NCI-H1436 (cell line): ENCODE data around the gene FMN1.
A peak's percentile ranks its signal among the peaks of the same experiment; 100 is the strongest.

Experiments used
- DNase-seq: peaks from one replicate; lab custom pipeline; 2025; lab: John Stamatoyannopoulos, UW

The FMN1 gene

GRCh38 chr15:32879980-32880379 lies 314.5 kb downstream of the FMN1 start:
- no peak for DNase-seq

DNA sequence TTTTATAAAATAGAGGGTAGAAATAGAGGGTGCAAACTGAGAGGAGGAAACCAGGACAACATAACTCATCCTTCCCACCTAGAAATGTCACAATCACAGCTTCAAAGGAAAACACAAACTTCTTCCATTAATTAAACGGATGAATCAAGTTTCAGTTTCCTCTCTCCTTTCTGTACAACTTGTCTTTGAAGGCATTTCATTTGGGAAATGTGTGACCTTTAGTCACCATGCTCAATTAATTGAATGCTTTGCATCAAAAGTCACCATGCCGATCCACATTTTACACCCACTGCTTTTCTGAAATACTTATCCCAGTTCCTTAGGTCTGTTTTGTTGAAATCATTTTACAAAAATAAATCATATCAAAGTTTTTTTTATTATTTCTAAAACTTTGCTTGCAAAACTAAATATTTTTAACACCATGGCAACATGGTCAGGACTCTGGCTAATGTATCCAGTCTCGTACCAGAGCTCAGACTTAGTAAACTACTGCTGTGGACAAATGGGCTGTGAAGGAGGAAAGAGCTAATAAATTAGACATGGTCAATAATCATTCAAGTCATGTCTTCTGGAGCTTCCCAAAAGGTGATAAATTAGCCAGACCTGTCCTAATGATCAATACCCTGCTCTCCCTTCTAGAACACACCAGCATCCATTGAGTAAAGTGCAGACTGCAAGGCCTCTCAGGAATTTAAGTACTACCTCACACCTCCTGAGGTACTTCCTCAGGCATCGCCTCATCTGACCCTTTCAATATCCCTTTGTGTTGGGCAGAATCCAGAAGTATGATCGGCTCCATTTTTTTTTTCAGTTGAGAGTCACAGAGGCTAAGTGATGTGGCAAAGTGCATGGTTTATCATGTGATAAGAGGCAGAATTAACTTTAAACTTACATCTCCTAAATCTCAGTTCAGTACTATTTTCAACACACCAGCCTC lies 315.4 kb downstream of the FMN1 start:
- DNase-seq: no peak

DNA sequence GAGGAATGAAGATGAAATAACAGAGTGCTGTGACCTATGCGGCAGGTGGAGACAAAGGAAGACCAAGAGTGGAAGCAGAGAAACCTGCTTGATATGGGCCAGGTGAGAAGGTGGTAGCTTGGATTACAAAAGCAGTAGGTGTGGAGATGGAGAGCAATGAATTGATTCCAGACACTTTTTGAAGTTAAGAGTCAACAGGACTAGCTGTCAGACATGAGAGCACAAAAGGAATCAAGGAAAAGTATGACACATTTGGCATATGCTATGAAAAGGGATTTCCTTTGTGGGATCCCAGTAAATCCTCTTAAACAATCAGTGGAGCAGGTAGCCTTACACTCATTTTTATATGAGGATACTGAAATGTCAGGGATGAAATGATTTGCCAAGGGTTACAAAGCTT lies 316.2 kb downstream of the FMN1 start:
- DNase-seq: no peak

DNA sequence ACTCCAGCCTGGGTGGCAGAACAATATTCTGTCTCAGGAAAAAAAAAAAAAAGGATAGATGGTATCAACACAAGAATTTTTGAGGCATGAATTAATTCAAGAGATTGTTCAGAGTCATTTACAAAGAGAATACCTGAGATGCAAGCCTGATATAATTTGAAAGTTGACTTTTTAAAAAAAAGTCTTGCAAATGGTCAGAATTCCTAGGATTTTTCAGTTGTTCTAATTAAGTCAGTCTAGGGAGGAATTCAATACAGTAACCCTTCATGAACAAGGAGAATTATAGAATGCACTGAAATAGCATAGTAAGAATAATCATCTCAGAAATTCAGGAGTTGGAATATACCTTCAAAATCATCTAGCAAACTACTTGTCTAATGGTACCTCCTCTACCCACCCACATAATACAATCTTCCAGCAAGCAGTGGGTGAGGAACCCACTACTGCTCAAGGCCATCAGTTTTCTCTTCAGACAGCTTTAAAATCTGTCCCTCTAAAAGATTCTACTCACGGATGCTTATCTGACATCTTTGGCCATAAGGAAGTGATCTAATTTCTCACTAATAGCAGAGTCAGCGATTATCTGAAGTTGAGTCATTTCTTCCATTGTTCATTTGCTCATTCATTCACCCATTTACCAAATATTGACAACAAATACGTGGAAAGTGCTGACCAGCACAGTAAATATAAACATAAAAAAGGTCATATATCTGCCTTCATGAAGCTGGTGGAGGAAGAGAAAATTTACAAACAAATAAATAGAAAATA lies 317.1 kb downstream of the FMN1 start:
- no peak for DNase-seq

GRCh38 chr15:32873284-32874114 lies 321.0 kb downstream of the FMN1 start:
- DNase-seq: no peak

DNA sequence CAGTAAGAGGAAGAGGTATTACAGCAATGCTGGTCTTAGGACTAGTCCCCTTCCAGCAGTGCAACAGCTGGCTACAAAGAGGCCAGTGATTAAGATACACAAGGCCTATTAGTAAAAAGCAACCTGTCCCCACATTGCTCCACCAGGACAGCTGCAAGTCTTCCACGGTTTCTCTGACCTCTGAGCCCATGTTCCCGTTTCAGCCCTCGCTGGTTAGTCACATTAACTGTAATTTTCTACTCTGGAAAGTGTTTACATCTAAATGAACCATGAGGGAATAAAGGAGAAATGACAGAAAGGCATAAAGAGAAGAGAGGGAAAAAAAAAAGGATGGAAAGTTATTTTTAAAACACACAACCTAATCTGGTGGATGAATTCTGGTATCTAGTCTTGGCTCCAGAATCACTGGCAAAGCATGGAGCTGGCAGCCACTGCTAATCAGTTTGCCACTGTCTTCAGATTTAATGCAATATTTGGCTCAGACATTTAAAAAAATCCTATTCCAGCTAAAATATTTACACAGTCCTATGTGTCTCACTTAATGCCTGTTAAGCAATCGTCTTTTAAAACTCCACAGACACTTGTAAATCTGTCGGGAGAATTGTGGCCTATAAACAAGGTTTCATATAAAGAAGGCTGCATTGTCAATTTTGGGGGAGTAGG lies 321.8 kb downstream of the FMN1 start:
- no peak for DNase-seq

DNA sequence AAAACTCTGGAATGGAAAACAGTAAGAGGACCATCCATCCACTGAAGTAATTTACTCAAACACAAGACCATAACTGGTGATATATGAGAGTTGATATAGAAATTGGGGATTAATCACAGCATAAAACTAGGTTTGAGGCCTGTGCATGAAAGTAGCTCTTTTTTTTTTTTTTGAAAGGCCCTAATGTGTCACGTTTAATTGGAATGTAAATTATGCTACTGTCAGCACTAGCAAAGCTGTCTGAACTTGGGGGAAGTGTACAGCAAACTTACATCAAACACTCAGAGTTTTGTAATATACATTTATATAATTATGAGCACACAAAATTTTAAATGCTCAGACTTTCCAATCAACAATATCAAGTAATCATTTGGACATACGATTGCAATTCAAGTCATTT lies 322.6 kb downstream of the FMN1 start:
- no peak for DNase-seq

- no peak for DNase-seq
Observed at GRCh38 chr15:32870240-32871033, 324.1 kb downstream of the FMN1 start.

GRCh38 chr15:32869776-32870175 lies 324.7 kb downstream of the FMN1 start:
- DNase-seq: no peak

GRCh38 chr15:32867313-32867626 lies 327.2 kb downstream of the FMN1 start:
- DNase-seq: no peak

GRCh38 chr15:32866454-32867312 lies 327.8 kb downstream of the FMN1 start:
- no peak for DNase-seq

- no peak for DNase-seq
Observed at GRCh38 chr15:32864841-32865240, 329.7 kb downstream of the FMN1 start.

DNA sequence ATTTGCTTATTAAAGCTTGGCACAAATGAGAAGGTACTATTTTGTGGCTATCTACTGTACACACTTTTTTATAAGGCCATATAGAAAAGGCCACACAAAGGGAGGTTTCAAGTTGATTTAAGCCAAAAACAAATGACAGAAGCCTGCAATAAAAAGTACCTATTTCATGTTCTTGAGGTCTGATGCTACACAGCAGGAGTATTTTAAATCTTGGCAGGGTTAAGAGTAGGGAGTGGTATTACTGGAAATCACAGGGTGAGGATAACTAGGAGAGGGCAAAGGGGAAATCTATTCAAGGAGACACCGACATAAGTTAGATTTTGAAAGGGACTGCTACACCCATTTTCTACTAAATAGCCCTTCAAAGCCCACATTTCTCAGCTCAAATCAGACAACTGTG lies 330.5 kb downstream of the FMN1 start:
- no peak for DNase-seq

GRCh38 chr15:32861761-32862160 lies 332.8 kb downstream of the FMN1 start:
- DNase-seq: peak; percentile 28

- DNase-seq: no peak
Observed at GRCh38 chr15:32861174-32861573, 333.3 kb downstream of the FMN1 start.

DNA sequence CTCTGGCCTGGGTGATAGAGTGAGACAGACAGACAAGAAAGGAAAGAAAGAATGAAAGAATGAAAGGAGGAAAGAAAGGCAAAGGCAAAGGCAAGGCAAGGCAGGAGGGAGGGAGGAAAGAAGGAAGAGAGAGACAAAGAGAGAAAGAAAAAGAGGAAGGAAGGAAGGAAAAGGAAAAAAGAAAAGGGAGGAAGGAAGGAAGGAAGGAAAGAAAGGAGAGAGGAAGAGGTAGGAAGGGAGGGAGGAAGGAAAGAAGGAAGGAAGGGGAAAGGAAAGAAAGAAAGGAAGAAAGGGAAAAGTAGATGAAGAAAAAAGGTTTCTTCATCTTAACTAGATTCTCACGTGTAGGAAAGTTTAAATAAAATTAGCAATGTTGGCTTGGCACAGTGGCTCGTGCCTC lies 334.5 kb downstream of the FMN1 start:
- DNase-seq: no peak

GRCh38 chr15:32859251-32859650 lies 335.3 kb downstream of the FMN1 start:
- no peak for DNase-seq

- DNase-seq: no peak
Observed at GRCh38 chr15:32857732-32858131, 336.8 kb downstream of the FMN1 start.

DNA sequence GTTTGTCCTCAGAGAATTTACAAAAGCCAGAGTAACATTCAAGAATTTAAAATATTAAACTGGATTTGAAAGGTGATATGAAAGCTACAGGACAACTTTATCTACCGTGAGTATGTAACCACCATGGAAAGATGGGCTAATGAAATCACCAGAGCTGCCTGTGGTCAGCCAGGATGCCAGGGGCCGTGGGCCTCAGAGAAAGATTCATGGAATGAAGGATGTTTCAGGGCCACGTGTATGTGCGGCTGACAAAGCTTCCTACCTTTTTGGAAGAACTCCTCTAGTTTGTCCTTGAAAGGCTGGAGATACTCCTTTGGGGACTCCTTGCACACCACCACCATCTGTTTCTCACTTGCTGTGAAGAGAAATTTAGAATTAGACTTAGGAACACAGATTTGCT lies 337.8 kb downstream of the FMN1 start:
- no peak for DNase-seq

DNA sequence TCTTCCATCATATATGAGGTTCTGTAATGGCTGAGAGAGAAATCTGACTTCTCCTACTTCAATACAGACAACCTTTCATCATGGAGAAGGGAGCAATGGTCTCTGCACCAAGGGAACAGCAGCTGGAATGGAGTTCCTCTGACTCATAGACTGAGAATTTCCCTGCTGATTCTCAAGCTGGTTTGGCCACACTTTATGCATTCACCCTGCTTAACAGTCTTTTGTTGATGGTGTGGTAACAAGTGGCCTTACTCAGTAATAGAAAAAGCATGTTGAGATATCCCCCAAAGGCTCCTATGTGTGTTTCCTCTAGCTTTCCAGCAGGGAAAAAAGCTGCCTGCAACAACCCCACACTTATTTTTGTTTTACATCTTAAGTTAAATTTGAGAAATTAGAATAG lies 338.6 kb downstream of the FMN1 start:
- no peak for DNase-seq
